MM.1S (cell line): ENCODE measurements around the gene SIDT1.

Source experiments
- DNase-seq: peaks from one replicate; pipeline ENCODE4 v3.0.0-alpha.2; 2015
- H2AFZ ChIP-seq: fragments of 300-600 bp; sonication (generic); 2 replicates; pipeline ENCODE4 v1.6.0; 2016; ENCODE audit warnings: antibody characterized with exemption, low read length
- H3F3A ChIP-seq: fragments of 300-600 bp; sonication (generic); 2 replicates; pipeline ENCODE4 v1.6.1; 2016; ENCODE audit warnings: mild to moderate bottlenecking, antibody characterized with exemption, low read length, moderate library complexity, mixed read lengths; ENCODE audit not compliant: insufficient read depth
- H3K27ac ChIP-seq: fragments of 300-600 bp; sonication (generic); 2 replicates; pipeline ENCODE4 v1.5.1; 2016; ENCODE audit warnings: mild to moderate bottlenecking, low read length
- H3K27me3 ChIP-seq: fragments of 300-600 bp; sonication (generic); replicated peaks from 2 replicates; pipeline ENCODE4 v1.6.0; 2016; ENCODE audit warnings: low read length; ENCODE audit not compliant: insufficient read depth
- H3K36me3 ChIP-seq: fragments of 300-600 bp; sonication (generic); replicated peaks from 2 replicates; pipeline ENCODE4 v1.6.1; 2016; ENCODE audit warnings: mild to moderate bottlenecking, low read length, mixed read lengths; ENCODE audit not compliant: insufficient read depth
- H3K4me1 ChIP-seq: fragments of 300-600 bp; sonication (generic); 2 replicates; pipeline ENCODE4 v1.6.1; 2016; ENCODE audit warnings: low read length, mixed read lengths
- H3K4me2 ChIP-seq: fragments of 300-600 bp; sonication (generic); 2 replicates; pipeline ENCODE4 v1.6.0; 2016; ENCODE audit warnings: low read depth, low read length
- H3K4me3 ChIP-seq: fragments of 300-600 bp; sonication (generic); 2 replicates; pipeline ENCODE4 v1.5.1; 2016; ENCODE audit warnings: low read length, mixed read lengths
- H3K79me2 ChIP-seq: fragments of 300-600 bp; sonication (generic); 2 replicates; pipeline ENCODE4 v1.6.1; 2016; ENCODE audit warnings: mixed run types, low read length, mixed read lengths
- H3K9ac ChIP-seq: fragments of 300-600 bp; sonication (generic); 2 replicates; pipeline ENCODE4 v1.6.1; 2016; ENCODE audit warnings: low read length, mixed read lengths
- H3K9me2 ChIP-seq: fragments of 300-600 bp; sonication (generic); replicated peaks from 2 replicates; pipeline ENCODE4 v1.6.1; 2016; ENCODE audit warnings: mild to moderate bottlenecking, low read length, mixed read lengths; ENCODE audit not compliant: insufficient read depth
- H3K9me3 ChIP-seq: fragments of 300-600 bp; sonication (generic); replicated peaks from 2 replicates; pipeline ENCODE4 v1.6.1; 2016; ENCODE audit warnings: mild to moderate bottlenecking, low read length, mixed read lengths; ENCODE audit not compliant: insufficient read depth
- H4K20me1 ChIP-seq: fragments of 300-600 bp; sonication (generic); 2 replicates; pipeline ENCODE4 v1.6.1; 2016; ENCODE audit warnings: mild to moderate bottlenecking, low read length, moderate library complexity, mixed read lengths; ENCODE audit not compliant: insufficient read depth
- EZH2 ChIP-seq: fragments of 300-600 bp; sonication (generic); optimal IDR thresholded peaks from 2 replicates; pipeline ENCODE3; 2017; ENCODE audit warnings: low read depth, mild to moderate bottlenecking, antibody characterized with exemption, low read length, mixed read lengths
- EZH2phosphoT487 ChIP-seq: fragments of 300-600 bp; sonication (generic); IDR thresholded peaks from 2 replicates; pipeline ENCODE4 v1.6.1; 2018; ENCODE audit warnings: antibody characterized with exemption, low read length
- TF ChIP-seq, protein P1 (sequence below): fragments of 300-600 bp; sonication (generic); IDR thresholded peaks from 2 replicates; pipeline ENCODE4 v1.5.1; 2016; ENCODE audit warnings: antibody characterized with exemption, low read length, mixed read lengths

SIDT1 gene

DNA sequence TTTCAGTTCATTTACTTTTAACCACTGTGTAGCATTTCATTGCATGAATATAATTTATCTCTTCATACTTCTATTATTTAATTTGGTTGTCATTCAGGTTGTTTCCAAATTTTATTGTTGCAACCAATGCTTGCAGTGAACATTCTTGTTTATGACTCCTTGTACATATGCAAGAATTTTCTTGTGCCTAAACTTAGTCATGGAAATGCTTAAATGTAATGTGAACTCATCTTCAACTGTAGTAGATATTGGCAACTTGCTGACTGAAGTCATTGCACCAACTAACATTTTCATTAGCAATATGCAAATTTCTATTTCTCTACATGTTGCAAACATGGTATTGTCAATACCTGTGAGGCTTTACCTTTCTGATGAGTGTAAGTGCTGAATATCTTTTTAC is 26.7 kb downstream of the SIDT1 start:
- no peaks in the 10 kb centered on the region for H3K9me2 ChIP-seq
- no peak overlapping the region for H3K9ac ChIP-seq
- TF ChIP-seq, protein P1, sequence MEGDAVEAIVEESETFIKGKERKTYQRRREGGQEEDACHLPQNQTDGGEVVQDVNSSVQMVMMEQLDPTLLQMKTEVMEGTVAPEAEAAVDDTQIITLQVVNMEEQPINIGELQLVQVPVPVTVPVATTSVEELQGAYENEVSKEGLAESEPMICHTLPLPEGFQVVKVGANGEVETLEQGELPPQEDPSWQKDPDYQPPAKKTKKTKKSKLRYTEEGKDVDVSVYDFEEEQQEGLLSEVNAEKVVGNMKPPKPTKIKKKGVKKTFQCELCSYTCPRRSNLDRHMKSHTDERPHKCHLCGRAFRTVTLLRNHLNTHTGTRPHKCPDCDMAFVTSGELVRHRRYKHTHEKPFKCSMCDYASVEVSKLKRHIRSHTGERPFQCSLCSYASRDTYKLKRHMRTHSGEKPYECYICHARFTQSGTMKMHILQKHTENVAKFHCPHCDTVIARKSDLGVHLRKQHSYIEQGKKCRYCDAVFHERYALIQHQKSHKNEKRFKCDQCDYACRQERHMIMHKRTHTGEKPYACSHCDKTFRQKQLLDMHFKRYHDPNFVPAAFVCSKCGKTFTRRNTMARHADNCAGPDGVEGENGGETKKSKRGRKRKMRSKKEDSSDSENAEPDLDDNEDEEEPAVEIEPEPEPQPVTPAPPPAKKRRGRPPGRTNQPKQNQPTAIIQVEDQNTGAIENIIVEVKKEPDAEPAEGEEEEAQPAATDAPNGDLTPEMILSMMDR, result no peak
- TF ChIP-seq EZH2, result no peak
- TF ChIP-seq EZH2phosphoT487, result no peak
- no peaks in the 10 kb centered on the region for H3K27me3 ChIP-seq
- H2AFZ ChIP-seq, result no peak overlapping the region
- no peaks in the 10 kb centered on the region for H3K4me1 ChIP-seq
- H3K4me2 ChIP-seq, result no peak overlapping the region
- no peak overlapping the region for H3K27ac ChIP-seq
- H3K79me2 ChIP-seq, result no peaks in the 10 kb centered on the region
- no peaks in the 10 kb centered on the region for H4K20me1 ChIP-seq
- no peak for DNase-seq
- no peak overlapping the region for H3K4me3 ChIP-seq
- H3K36me3 ChIP-seq, result no peaks in the 10 kb centered on the region
- H3K9me3 ChIP-seq, result no peaks in the 10 kb centered on the region
- no peaks in the 10 kb centered on the region for H3F3A ChIP-seq

DNA sequence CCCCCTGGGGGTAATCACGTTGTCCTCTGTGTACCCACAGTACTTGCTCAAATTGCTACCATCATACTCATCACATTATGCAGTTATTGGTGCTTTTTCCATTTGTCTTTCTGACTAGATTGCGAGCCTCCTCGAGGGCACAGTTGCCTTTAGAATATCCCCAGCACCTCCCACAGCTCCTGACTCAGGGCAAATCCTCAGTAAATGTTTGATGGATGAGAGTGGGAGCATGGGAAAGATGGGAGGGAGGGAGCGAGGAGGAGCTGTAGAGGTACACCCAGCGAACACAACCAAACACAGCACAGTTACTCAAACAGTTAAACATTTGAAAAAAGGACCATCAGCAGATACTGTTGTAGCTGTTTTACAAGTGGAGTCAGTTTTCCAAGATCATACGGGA is 27.9 kb downstream of the SIDT1 start:
- no peaks in the 10 kb centered on the region for H3K4me1 ChIP-seq
- H3K4me2 ChIP-seq, result no peak overlapping the region
- H3K36me3 ChIP-seq, result no peaks in the 10 kb centered on the region
- H2AFZ ChIP-seq, result no peak overlapping the region
- no peak overlapping the region for H3K9ac ChIP-seq
- no peaks in the 10 kb centered on the region for H3K9me2 ChIP-seq
- no peak overlapping the region for H3K27ac ChIP-seq
- no peaks in the 10 kb centered on the region for H4K20me1 ChIP-seq
- no peak for TF ChIP-seq EZH2phosphoT487
- no peak for TF ChIP-seq EZH2
- TF ChIP-seq, protein P1, result no peak
- H3K27me3 ChIP-seq, result no peaks in the 10 kb centered on the region
- no peaks in the 10 kb centered on the region for H3F3A ChIP-seq
- no peak for DNase-seq
- H3K9me3 ChIP-seq, result no peaks in the 10 kb centered on the region
- no peaks in the 10 kb centered on the region for H3K79me2 ChIP-seq
- no peak overlapping the region for H3K4me3 ChIP-seq

DNA sequence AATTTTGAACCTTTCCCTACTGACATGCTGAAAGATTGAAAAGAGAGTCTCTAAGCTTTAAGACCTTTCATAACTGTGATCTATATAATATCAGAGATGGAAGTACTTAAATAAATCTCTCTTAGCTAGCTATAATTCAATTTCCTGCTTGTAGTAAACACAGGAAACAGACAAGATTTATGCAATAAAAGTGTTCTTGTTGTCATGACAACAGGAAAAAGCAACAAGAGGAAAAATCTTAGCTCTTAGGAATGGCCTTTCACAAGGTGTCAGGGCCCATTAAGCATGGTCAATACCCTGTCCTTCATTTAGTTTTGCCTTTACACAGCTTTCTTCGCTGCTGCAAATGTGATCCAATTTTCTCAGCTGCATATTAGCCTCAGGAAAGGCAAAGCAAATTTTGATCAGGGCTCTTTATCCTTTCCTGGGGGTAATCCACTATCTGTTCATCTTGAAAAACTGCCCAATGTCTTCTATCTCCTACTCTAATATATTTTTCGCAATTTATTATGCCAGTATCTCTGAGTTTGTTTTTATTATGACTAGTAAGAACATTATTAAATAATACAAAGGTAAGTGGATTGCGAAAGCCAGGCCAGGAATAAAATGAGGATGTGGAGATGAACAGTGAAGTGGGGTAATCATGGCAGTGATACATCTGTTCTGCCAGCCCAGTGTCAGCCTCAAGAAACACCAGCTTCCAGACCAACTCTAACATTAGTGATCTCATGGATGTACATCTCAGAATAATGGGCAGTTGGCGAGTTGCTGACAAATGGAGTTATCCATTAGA is 28.7 kb downstream of the SIDT1 start:
- Histone ChIP-seq H3K27ac (no peak overlapping the region), H3K4me3 (no peak overlapping the region), H3K36me3 (no peaks in the 10 kb centered on the region), H2AFZ (no peak overlapping the region), H3K9ac (no peak overlapping the region), H3K79me2 (no peaks in the 10 kb centered on the region), H3K27me3 (no peaks in the 10 kb centered on the region), H3K9me3 (no peaks in the 10 kb centered on the region), H3K4me1 (no peaks in the 10 kb centered on the region), H3F3A (no peaks in the 10 kb centered on the region), H3K9me2 (no peaks in the 10 kb centered on the region), H3K4me2 (no peak overlapping the region), H4K20me1 (no peaks in the 10 kb centered on the region)
- no peak for DNase-seq
- TF ChIP-seq, protein P1, result no peak
- TF ChIP-seq EZH2phosphoT487 (no peak), EZH2 (no peak)
